Adrenal gland (tissue), 5 donors: Measurements from ENCODE around the gene SUSD3.

Experiments used
- POLR2A ChIP-seq, 2 donors: fragments of 450-650 bp; IDR thresholded peaks; one replicate each; pipeline ENCODE4 v1.6.1; 2017; ENCODE audit warnings: antibody characterized with exemption in 2 of 2, mild to moderate bottlenecking in 2 of 2, moderate library complexity in 1 of 2
- TF ChIP-seq, protein P1 (sequence below), 6 experiments: fragments of 450-650 bp in 4 of 6; fragments of 200-600 bp in 2 of 6; sonication (generic) in 1 of 6; IDR thresholded peaks; 1 replicate in 5 of 6; 2 replicates in 1 of 6; pipeline versions ENCODE4 v1.5.1 to v1.8.0; 2016 to 2021; ENCODE audit warnings: antibody characterized with exemption in 6 of 6, mild to moderate bottlenecking in 2 of 6, moderate library complexity in 1 of 6
- donor health status: DM: no; HTN: no; CAD: no.

DNA sequence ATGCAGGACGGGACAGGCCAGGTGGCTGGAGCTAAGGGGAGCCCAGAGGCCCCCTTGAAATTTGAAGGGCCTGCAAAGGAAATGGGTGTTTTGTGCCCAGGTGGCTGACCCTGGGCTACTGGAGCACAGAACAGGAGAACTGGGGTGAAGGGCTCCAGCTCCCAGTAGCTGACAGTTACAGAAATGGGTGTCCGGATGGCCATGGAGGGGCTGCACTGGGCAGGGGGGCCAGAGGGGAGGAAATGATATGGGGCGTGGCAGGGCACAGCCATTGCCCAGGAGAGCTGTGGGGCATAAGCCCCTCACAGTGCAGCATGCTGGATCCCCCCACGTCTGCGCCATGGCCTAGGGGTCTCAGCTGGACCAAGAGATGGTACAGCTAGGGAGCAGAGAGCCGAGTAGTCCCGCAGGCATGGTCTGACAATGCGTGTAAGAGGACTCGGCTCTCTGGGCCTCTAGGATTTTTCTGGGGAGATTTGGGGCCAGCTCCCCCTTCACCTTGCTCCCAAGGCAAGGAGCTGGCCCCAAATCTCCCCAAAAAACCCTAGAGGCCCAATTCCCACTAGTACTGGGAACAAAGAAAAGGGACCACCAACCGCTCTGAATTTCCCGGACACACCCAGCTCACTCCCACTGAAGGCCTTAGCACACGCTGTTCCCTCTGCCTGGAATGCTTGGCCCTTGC lies 29.6 kb downstream of the SUSD3 start:
- TF ChIP-seq, protein P1, sequence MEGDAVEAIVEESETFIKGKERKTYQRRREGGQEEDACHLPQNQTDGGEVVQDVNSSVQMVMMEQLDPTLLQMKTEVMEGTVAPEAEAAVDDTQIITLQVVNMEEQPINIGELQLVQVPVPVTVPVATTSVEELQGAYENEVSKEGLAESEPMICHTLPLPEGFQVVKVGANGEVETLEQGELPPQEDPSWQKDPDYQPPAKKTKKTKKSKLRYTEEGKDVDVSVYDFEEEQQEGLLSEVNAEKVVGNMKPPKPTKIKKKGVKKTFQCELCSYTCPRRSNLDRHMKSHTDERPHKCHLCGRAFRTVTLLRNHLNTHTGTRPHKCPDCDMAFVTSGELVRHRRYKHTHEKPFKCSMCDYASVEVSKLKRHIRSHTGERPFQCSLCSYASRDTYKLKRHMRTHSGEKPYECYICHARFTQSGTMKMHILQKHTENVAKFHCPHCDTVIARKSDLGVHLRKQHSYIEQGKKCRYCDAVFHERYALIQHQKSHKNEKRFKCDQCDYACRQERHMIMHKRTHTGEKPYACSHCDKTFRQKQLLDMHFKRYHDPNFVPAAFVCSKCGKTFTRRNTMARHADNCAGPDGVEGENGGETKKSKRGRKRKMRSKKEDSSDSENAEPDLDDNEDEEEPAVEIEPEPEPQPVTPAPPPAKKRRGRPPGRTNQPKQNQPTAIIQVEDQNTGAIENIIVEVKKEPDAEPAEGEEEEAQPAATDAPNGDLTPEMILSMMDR (IDR thresholded peaks at IDR 0.05), result no peak
- no peak for TF ChIP-seq POLR2A (IDR thresholded peaks at IDR 0.05)
